Thoracic aorta (tissue), 2 donors: Measurements from ENCODE around the gene RGS16. TPM values are rescaled to one million over a fixed set of nuclear protein-coding genes. Genes with fewer than 3 reads are reported as not detected.

ENCODE experiments used
- ATAC-seq: fragments of 150-250 bp; one replicate; pipeline ENCODE4 v1.8.0; 2017; ENCODE audit warnings: low read depth; ENCODE audit not compliant: insufficient number of reproducible peaks, low FRiP score
- DNase-seq: peaks from one replicate; pipeline ENCODE4 v3.0.0-alpha.2; 2020; ENCODE audit warnings: low spot score
- H3K27ac ChIP-seq, 2 donors: fragments of 200-600 bp; sonication (generic); 1 replicate in 1 of 2; 2 replicates in 1 of 2; pipeline ENCODE4 v1.5.1; 2016; ENCODE audit warnings: mild to moderate bottlenecking in 2 of 2, moderate library complexity in 2 of 2
- H3K27me3 ChIP-seq: fragments of 200-600 bp; sonication (generic); replicated peaks from 2 replicates; pipeline ENCODE4 v1.6.0; 2016; ENCODE audit warnings: mild to moderate bottlenecking; ENCODE audit not compliant: insufficient read depth
- H3K36me3 ChIP-seq: fragments of 200-600 bp; sonication (generic); one replicate; pipeline ENCODE4 v1.5.1; 2016
- H3K4me1 ChIP-seq, 2 donors: fragments of 200-600 bp; sonication (generic); 1 replicate in 1 of 2; 2 replicates in 1 of 2; pipeline versions ENCODE4 v1.5.1 to v1.6.0; 2016; ENCODE audit warnings: low read depth in 2 of 2, mild to moderate bottlenecking in 1 of 2; ENCODE audit not compliant: control insufficient read depth in 1 of 2
- H3K4me3 ChIP-seq: fragments of 200-600 bp; sonication (generic); 2 replicates; pipeline ENCODE4 v1.5.1; 2016; ENCODE audit warnings: mild to moderate bottlenecking
- H3K9me3 ChIP-seq: fragments of 200-600 bp; sonication (generic); 2 replicates; pipeline ENCODE4 v1.5.1; 2016
- total RNA-seq, 2 donors: library from RNA; depleted of rRNA; stranded (reverse); fragments of >200 nt; gene quantifications; one replicate each; pipeline versions ENCODE4 v1.1.0 to v1.2.3, GENCODE V29; 2016
- TF ChIP-seq, protein P1 (sequence below): fragments of 200-600 bp; sonication (generic); IDR thresholded peaks from one replicate; pipeline ENCODE4 v1.5.1; 2019; ENCODE audit warnings: antibody characterized with exemption

The RGS16 gene
- total RNA-seq, 2 donors from 2014 or later: 8.8 to 15.2 TPM

- DNase-seq: no peak
- Histone ChIP-seq H3K36me3 (no peaks in the 10 kb centered on the region), H3K27me3 (no peaks in the 10 kb centered on the region), H3K4me1 (no peaks in the 10 kb centered on the region), H3K4me3 (no peak overlapping the region), H3K27ac (no peak overlapping the region), H3K9me3 (no peaks in the 10 kb centered on the region)
- TF ChIP-seq, protein P1, sequence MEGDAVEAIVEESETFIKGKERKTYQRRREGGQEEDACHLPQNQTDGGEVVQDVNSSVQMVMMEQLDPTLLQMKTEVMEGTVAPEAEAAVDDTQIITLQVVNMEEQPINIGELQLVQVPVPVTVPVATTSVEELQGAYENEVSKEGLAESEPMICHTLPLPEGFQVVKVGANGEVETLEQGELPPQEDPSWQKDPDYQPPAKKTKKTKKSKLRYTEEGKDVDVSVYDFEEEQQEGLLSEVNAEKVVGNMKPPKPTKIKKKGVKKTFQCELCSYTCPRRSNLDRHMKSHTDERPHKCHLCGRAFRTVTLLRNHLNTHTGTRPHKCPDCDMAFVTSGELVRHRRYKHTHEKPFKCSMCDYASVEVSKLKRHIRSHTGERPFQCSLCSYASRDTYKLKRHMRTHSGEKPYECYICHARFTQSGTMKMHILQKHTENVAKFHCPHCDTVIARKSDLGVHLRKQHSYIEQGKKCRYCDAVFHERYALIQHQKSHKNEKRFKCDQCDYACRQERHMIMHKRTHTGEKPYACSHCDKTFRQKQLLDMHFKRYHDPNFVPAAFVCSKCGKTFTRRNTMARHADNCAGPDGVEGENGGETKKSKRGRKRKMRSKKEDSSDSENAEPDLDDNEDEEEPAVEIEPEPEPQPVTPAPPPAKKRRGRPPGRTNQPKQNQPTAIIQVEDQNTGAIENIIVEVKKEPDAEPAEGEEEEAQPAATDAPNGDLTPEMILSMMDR: no peak
- ATAC-seq: no peak
Measured at GRCh38 chr1:182561456-182561855, 42.7 kb downstream of the RGS16 start.

- Histone ChIP-seq H3K9me3 (no peaks in the 10 kb centered on the region), H3K27me3 (no peaks in the 10 kb centered on the region), H3K36me3 (no peaks in the 10 kb centered on the region), H3K4me1 (no peaks in the 10 kb centered on the region), H3K4me3 (no peak overlapping the region), H3K27ac (no peak overlapping the region)
- DNase-seq (no peak), ATAC-seq (no peak)
- TF ChIP-seq, protein P1: no peak
Measured at GRCh38 chr1:182560392-182560984, 43.7 kb downstream of the RGS16 start.

- Histone ChIP-seq H3K36me3 (no peaks in the 10 kb centered on the region), H3K4me1 (no peaks in the 10 kb centered on the region), H3K9me3 (peaks cover 6% of the 10 kb centered on the region), H3K27ac (no peak overlapping the region), H3K4me3 (no peak overlapping the region), H3K27me3 (no peaks in the 10 kb centered on the region)
- TF ChIP-seq, protein P1: no peak
- DNase-seq (no peak), ATAC-seq (no peak)
Measured at GRCh38 chr1:182556279-182556678, 47.9 kb downstream of the RGS16 start.

DNA sequence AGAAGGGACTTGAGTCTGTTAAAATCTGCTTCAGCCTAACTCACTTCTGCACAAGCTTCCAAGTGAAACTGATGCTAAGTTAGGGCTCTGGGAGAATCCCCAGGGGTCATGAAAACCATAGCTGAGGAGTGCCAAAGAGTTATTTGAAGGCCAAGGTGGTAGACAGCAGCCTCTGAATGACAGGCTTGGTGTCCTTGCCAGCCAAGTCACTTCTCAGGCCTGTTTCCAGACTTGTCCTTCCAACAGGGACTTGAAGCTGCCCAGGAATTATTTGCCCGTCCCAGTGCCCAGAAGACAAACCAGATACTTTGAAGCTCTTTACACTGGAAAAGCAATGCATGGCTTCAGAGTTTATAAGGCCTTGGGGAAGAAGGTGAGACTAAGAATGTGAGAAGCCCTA lies 48.7 kb downstream of the RGS16 start:
- no peak overlapping the region for H3K4me3 ChIP-seq
- no peak for ATAC-seq
- peaks cover 6% of the 10 kb centered on the region for H3K9me3 ChIP-seq
- no peak overlapping the region for H3K27ac ChIP-seq
- no peak for DNase-seq
- TF ChIP-seq, protein P1: no peak
- H3K4me1 ChIP-seq: no peaks in the 10 kb centered on the region
- no peaks in the 10 kb centered on the region for H3K27me3 ChIP-seq
- no peaks in the 10 kb centered on the region for H3K36me3 ChIP-seq

DNA sequence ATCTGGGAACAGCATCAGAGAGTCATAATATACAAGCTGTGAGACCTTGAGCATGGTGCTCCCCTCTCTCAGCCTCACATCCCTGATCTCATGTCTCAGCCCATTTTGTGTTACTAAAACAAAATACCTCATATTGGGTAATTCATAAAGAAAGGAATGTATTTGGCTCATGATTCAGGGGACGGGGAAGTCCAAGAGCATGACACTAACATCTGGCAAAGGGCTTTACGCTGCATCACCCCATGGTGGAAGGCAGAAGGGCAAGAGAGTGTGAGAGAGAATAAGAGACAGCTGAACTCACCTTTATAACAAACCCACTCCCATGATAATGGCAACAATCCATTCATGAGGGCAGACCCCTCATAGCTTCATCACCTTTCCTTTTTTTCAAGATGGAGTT lies 51.7 kb downstream of the RGS16 start:
- Histone ChIP-seq H3K4me1 (no peaks in the 10 kb centered on the region), H3K27ac (no peak overlapping the region), H3K36me3 (no peaks in the 10 kb centered on the region), H3K9me3 (peaks cover 6% of the 10 kb centered on the region), H3K4me3 (no peak overlapping the region), H3K27me3 (no peaks in the 10 kb centered on the region)
- ATAC-seq: no peak
- no peak for DNase-seq
- TF ChIP-seq, protein P1: no peak
